GM12878 (cell line): ENCODE results near the gene RPL22. TPM values are rescaled to one million over a fixed set of nuclear protein-coding genes. Genes with fewer than 3 reads are reported as not detected.

Experiments
- ATAC-seq: fragments of 200-7000 bp; cut with Tn5 transposase; 3 replicates; pipeline ENCODE4 v1.9.1; 2020; ENCODE audit warnings: mild to moderate bottlenecking, moderate library complexity
- BruUV-seq: library from RNA; stranded (reverse); fragments of 400-500 nt; replicated peaks from 2 replicates; lab custom pipeline; 2021; lab: Mats Ljungman, UMichigan
- CTCF ChIA-PET: fragments of 300-600 bp; sonication (Branson Sonifier 250); formaldehyde crosslinking; extraction: SDS; loops from one replicate; lab custom pipeline; 2021; ENCODE audit warnings: inconsistent platforms; lab: Yijun Ruan, JAX
- POLR2A ChIA-PET: fragments of 350-600 bp; formaldehyde crosslinking; extraction: SDS; loops from one replicate; lab custom pipeline; 2021; ENCODE audit warnings: inconsistent platforms; lab: Charles Lee
- RAD21 ChIA-PET: fragments of 300-600 bp; sonication (Branson Sonifier 250); formaldehyde crosslinking; loops from one replicate; lab custom pipeline; 2023; ENCODE audit warnings: antibody characterized with exemption; ENCODE audit not compliant: unreplicated experiment; lab: Charles Lee
- SMC1A ChIA-PET: fragments of 300-600 bp; sonication (Branson Sonifier 250); formaldehyde crosslinking; loops from one replicate; lab custom pipeline; 2023; ENCODE audit not compliant: unreplicated experiment, uncharacterized antibody; lab: Charles Lee
- DNase-seq: peaks from one replicate; pipeline ENCODE4 v3.0.0-alpha.2; 2011; ENCODE audit warnings: low read depth, low spot score
- FAIRE-seq: peaks from 3 replicates; lab custom pipeline; 2011; peaks lifted over from hg19 to GRCh38; lab: Jason Lieb, UNC
- H2AFZ ChIP-seq: 2 replicates; pipeline ENCODE4 v1.6.0; 2011; ENCODE audit warnings: low read depth, low read length, control low read depth; ENCODE audit not compliant: control insufficient read depth
- H3K27ac ChIP-seq: 2 replicates; pipeline ENCODE4 v1.5.1; 2011; ENCODE audit warnings: control low read depth; ENCODE audit not compliant: control insufficient read depth, insufficient read depth
- H3K27me3 ChIP-seq, 2 experiments: replicated peaks in 1 of 2; 2 replicates each; pipeline versions ENCODE4 v1.6.0 to v1.6.1; 2011; ENCODE audit warnings: low read length in 1 of 2; ENCODE audit not compliant: control insufficient read depth in 2 of 2, insufficient read depth in 2 of 2
- H3K36me3 ChIP-seq, 2 experiments: 2 replicates each; pipeline ENCODE4 v1.5.1; 2011; ENCODE audit warnings: low read length in 1 of 2; ENCODE audit not compliant: control insufficient read depth in 2 of 2, insufficient read depth in 2 of 2
- H3K4me1 ChIP-seq: 2 replicates; pipeline ENCODE4 v1.6.1; 2011; ENCODE audit warnings: mild to moderate bottlenecking, low read length, moderate library complexity, mixed read lengths; ENCODE audit not compliant: control insufficient read depth, insufficient read depth
- H3K4me2 ChIP-seq: 2 replicates; pipeline ENCODE4 v1.6.0; 2011; ENCODE audit warnings: control low read depth; ENCODE audit not compliant: control insufficient read depth, insufficient read depth
- H3K4me3 ChIP-seq: fragments of 200-600 bp; sonication (generic); 2 replicates; pipeline ENCODE4 v1.5.1; 2016
- H3K79me2 ChIP-seq: 2 replicates; pipeline ENCODE4 v1.6.0; 2011; ENCODE audit warnings: low read length; ENCODE audit not compliant: control insufficient read depth, insufficient read depth
- H3K9ac ChIP-seq: 2 replicates; pipeline ENCODE4 v1.8.0; 2011; ENCODE audit warnings: low read length, control low read depth, mixed read lengths; ENCODE audit not compliant: control insufficient read depth, insufficient read depth
- H3K9me3 ChIP-seq: replicated peaks from 3 replicates; pipeline ENCODE4 v1.5.1; 2011; ENCODE audit warnings: mild to moderate bottlenecking, low read length; ENCODE audit not compliant: control insufficient read depth, insufficient read depth
- H4K20me1 ChIP-seq: 2 replicates; pipeline ENCODE4 v1.6.0; 2011; ENCODE audit not compliant: control insufficient read depth, insufficient read depth
- ATF3 ChIP-seq: IDR thresholded peaks from 2 replicates; pipeline ENCODE4 v1.6.1; 2011; ENCODE audit warnings: low read depth, mild to moderate bottlenecking, low read length, moderate library complexity, borderline replicate concordance; ENCODE audit errors: extremely low read depth
- CBFB ChIP-seq: IDR thresholded peaks from 2 replicates; pipeline ENCODE4 v1.6.1; 2016; ENCODE audit warnings: antibody characterized with exemption, low read depth
- EGR1 ChIP-seq, 2 experiments: IDR thresholded peaks; 1 replicate in 1 of 2; 2 replicates in 1 of 2; pipeline ENCODE4 v1.6.1; 2011 to 2012; ENCODE audit warnings: low read depth in 2 of 2, low read length in 2 of 2, borderline replicate concordance in 1 of 2, mild to moderate bottlenecking in 1 of 2, moderate library complexity in 1 of 2
- IKZF1 ChIP-seq: fragments of 450-650 bp; conservative IDR thresholded peaks from 2 replicates; pipeline ENCODE4 v1.6.1; 2017; ENCODE audit warnings: antibody characterized with exemption, mild to moderate bottlenecking
- NR2F1 ChIP-seq: fragments of 450-650 bp; conservative IDR thresholded peaks from 2 replicates; pipeline ENCODE4 v1.6.1; 2017; ENCODE audit warnings: mild to moderate bottlenecking
- REST ChIP-seq: IDR thresholded peaks from 2 replicates; pipeline ENCODE4 v1.6.1; 2012; ENCODE audit warnings: mild to moderate bottlenecking, low read depth, low read length
- SP1 ChIP-seq: IDR thresholded peaks from one replicate; pipeline ENCODE4 v1.6.1; 2011; ENCODE audit warnings: low read depth, low read length
- WRNIP1 ChIP-seq: IDR thresholded peaks from 2 replicates; pipeline ENCODE4 v1.6.1; 2011; ENCODE audit warnings: low read depth, low read length, improper control_type of control experiment, borderline replicate concordance
- WGBS: methylation state at CpG from one replicate; pipeline ENCODE4 v1.1.6; 2016; ENCODE audit warnings: low lambda C conversion rate; ENCODE audit not compliant: insufficient replicate concordance, insufficient coverage; ENCODE audit errors: missing lambda C conversion rate; 5-methylcytosine and 5-hydroxymethylcytosine counted together
- in situ Hi-C: fragments of 300-500 bp; cut with MboI; formaldehyde crosslinking; loops from 9 replicates; pipeline ENCODE4 v1.14.3; 2018; ENCODE audit warnings: mixed read lengths
- intact Hi-C: fragments of 100-400 bp; cut with micrococcal nuclease; formaldehyde crosslinking; loops from one replicate; pipeline ENCODE4 v1.14.2; 2022; ENCODE audit not compliant: unreplicated experiment
- polyA plus RNA-seq, 11 experiments: library from polyadenylated mRNA; depleted of rRNA in 4 of 11; unstranded in 6 of 11; stranded (reverse) in 5 of 11; fragments of >200 nt; fragmentation: Nextera tagmentation in 4 of 11; fragmentation: Illumina TruSeq in 1 of 11; extraction: Ambion mirVana in 4 of 11; extraction: Trizol in 1 of 11; gene quantifications; 1 replicate in 1 of 11; 2 replicates in 10 of 11; pipeline versions ENCODE4 v1.2.1 to v1.2.3, GENCODE V29; 2011 to 2016; ENCODE audit warnings: inconsistent platforms in 2 of 11, missing spikeins in 2 of 11, low read depth in 1 of 11
- total RNA-seq, 4 experiments: library from RNA; depleted of rRNA in 3 of 4; stranded (reverse); fragments of >200 nt in 3 of 4; fragmentation: Illumina TruSeq in 1 of 4; extraction: Trizol in 1 of 4; gene quantifications; 2 replicates each; pipeline versions ENCODE4 v1.2.1 to v1.2.3, GENCODE V29; 2013 to 2021

RPL22 gene
- total and polyA plus RNA-seq, 10 of the 15 experiments (the other 5 are each of a cell fraction or from before 2014, with no cell fraction given), result 191 to 560 (median 430) TPM

- Histone ChIP-seq H3K27ac (no peak overlapping the region), H2AFZ (no peak overlapping the region), H4K20me1 (no peaks in the 10 kb centered on the region), H3K27me3 (no peaks in the 10 kb centered on the region; a peak in 1 of 4 replicates), H3K4me1 (no peaks in the 10 kb centered on the region), H3K9ac (no peak overlapping the region), H3K4me2 (no peak overlapping the region), H3K4me3 (no peak overlapping the region), H3K9me3 (no peaks in the 10 kb centered on the region), H3K79me2 (no peaks in the 10 kb centered on the region), H3K36me3 (no peaks in the 10 kb centered on the region)
- 32% methylated on average over 7 of the region's 7 CpGs for WGBS
- DNase-seq, result no peak
- no TSS peak for BruUV-seq
- intact Hi-C loops, result no loop called here
- in situ Hi-C loops, result no loop called here
- RAD21 ChIA-PET, result no interaction called here
- SMC1A ChIA-PET, result no interaction called here
- CTCF ChIA-PET, result no interaction called here
- ATAC-seq, result no peak
- no peak for TF ChIP-seq SP1
- no peak for TF ChIP-seq CBFB
- no peak for TF ChIP-seq WRNIP1
- TF ChIP-seq EGR1 (IDR thresholded peaks at IDR 0.05; ENCODE audit: borderline replicate concordance in 1 of 2, low read depth in 2 of 2, low read length in 2 of 2), result no peak
- TF ChIP-seq NR2F1, result no peak
- no peak for TF ChIP-seq IKZF1
- no peak for TF ChIP-seq ATF3
- no peak for TF ChIP-seq REST
- POLR2A ChIA-PET, result no interaction called here
- no peak for FAIRE-seq
Measured at GRCh38 chr1:6144175-6144574, 55.2 kb downstream of the RPL22 start.
